Parathyroid adenoma (tissue), 2 donors: ENCODE results near the gene ZNF792.

Experiments used
- H2AFZ ChIP-seq: fragments of 300-600 bp; sonication (generic); one replicate; pipeline ENCODE4 v1.7.0; 2017; ENCODE audit warnings: antibody characterized with exemption, mild to moderate bottlenecking
- H3K27ac ChIP-seq: fragments of 300-600 bp; sonication (generic); one replicate; pipeline ENCODE4 v1.7.0; 2017
- H3K27me3 ChIP-seq: fragments of 300-600 bp; sonication (generic); one replicate; pipeline ENCODE4 v1.7.0; 2017; ENCODE audit warnings: low read length; ENCODE audit not compliant: control insufficient read depth, insufficient read depth
- H3K36me3 ChIP-seq: fragments of 300-600 bp; sonication (generic); one replicate; pipeline ENCODE4 v1.7.0; 2017; ENCODE audit warnings: low read length; ENCODE audit not compliant: control insufficient read depth, insufficient read depth
- H3K4me1 ChIP-seq: fragments of 300-600 bp; sonication (generic); one replicate; pipeline ENCODE4 v1.7.0; 2017; ENCODE audit warnings: control low read depth
- H3K4me2 ChIP-seq: fragments of 300-600 bp; sonication (generic); one replicate; pipeline ENCODE4 v1.7.0; 2017; ENCODE audit warnings: low read length
- H3K4me3 ChIP-seq: fragments of 300-600 bp; sonication (generic); one replicate; pipeline ENCODE4 v1.7.0; 2017; ENCODE audit warnings: low read depth, low read length
- H3K79me2 ChIP-seq: fragments of 300-600 bp; sonication (generic); one replicate; pipeline ENCODE4 v1.7.0; 2017; ENCODE audit warnings: control low read depth
- H3K9ac ChIP-seq: fragments of 300-600 bp; sonication (generic); one replicate; pipeline ENCODE4 v1.7.0; 2017; ENCODE audit warnings: mild to moderate bottlenecking
- H3K9me3 ChIP-seq: fragments of 300-600 bp; sonication (generic); one replicate; pipeline ENCODE4 v1.7.0; 2017; ENCODE audit warnings: low read length; ENCODE audit not compliant: control insufficient read depth
- CTCF ChIP-seq: fragments of 300-600 bp; sonication (generic); IDR thresholded peaks from one replicate; pipeline ENCODE4 v1.7.0; 2017; ENCODE audit warnings: antibody characterized with exemption, mild to moderate bottlenecking
- donor health status: primary hyperparathyroidism.

The ZNF792 gene

GRCh38 chr19:35005256-35005977, 41.4 kb upstream of the ZNF792 start:
- H3K9ac ChIP-seq: no peak overlapping the region
- H3K27me3 ChIP-seq: no peaks in the 10 kb centered on the region
- no peak overlapping the region for H2AFZ ChIP-seq
- H3K36me3 ChIP-seq: no peaks in the 10 kb centered on the region
- no peak for TF ChIP-seq CTCF
- H3K4me2 ChIP-seq: no peak overlapping the region
- no peaks in the 10 kb centered on the region for H3K9me3 ChIP-seq
- H3K4me1 ChIP-seq: no peaks in the 10 kb centered on the region
- no peak overlapping the region for H3K4me3 ChIP-seq
- peaks cover 8% of the 10 kb centered on the region for H3K79me2 ChIP-seq
- no peak overlapping the region for H3K27ac ChIP-seq

GRCh38 chr19:35004517-35005255, 40.7 kb upstream of the ZNF792 start:
- Histone ChIP-seq H3K27ac (no peak overlapping the region), H3K4me2 (no peak overlapping the region), H3K9ac (no peak overlapping the region), H3K36me3 (no peaks in the 10 kb centered on the region), H3K27me3 (no peaks in the 10 kb centered on the region), H3K4me1 (no peaks in the 10 kb centered on the region), H2AFZ (no peak overlapping the region), H3K9me3 (no peaks in the 10 kb centered on the region), H3K4me3 (no peak overlapping the region), H3K79me2 (peaks cover 9% of the 10 kb centered on the region)
- TF ChIP-seq CTCF: no peak

GRCh38 chr19:35002037-35002535, 38.1 kb upstream of the ZNF792 start:
- H3K27me3 ChIP-seq: no peaks in the 10 kb centered on the region
- no peak overlapping the region for H3K4me3 ChIP-seq
- H3K9ac ChIP-seq: no peak overlapping the region
- TF ChIP-seq CTCF: no peak
- no peaks in the 10 kb centered on the region for H3K9me3 ChIP-seq
- H3K79me2 ChIP-seq: peaks cover 9% of the 10 kb centered on the region
- no peak overlapping the region for H2AFZ ChIP-seq
- no peaks in the 10 kb centered on the region for H3K36me3 ChIP-seq
- peaks cover 4% of the 10 kb centered on the region for H3K4me1 ChIP-seq
- no peak overlapping the region for H3K27ac ChIP-seq
- H3K4me2 ChIP-seq: no peak overlapping the region

GRCh38 chr19:35000647-35001501, 36.8 kb upstream of the ZNF792 start:
- peak overlapping the region; percentile 51 for H3K4me3 ChIP-seq
- H3K9ac ChIP-seq: peak overlapping the region; percentile 13
- peak overlapping the region; percentile 43 for H2AFZ ChIP-seq
- no peaks in the 10 kb centered on the region for H3K36me3 ChIP-seq
- TF ChIP-seq CTCF: no peak
- peaks cover 9% of the 10 kb centered on the region for H3K79me2 ChIP-seq
- H3K9me3 ChIP-seq: no peaks in the 10 kb centered on the region
- H3K4me2 ChIP-seq: peak overlapping the region; percentile 80
- peaks cover 4% of the 10 kb centered on the region for H3K4me1 ChIP-seq
- peak overlapping the region; percentile 100 for H3K27ac ChIP-seq
- no peaks in the 10 kb centered on the region for H3K27me3 ChIP-seq
